Transverse colon (tissue), 4 donors: Measurements from ENCODE around the gene PLXNA2.

Source experiments
- EP300 ChIP-seq: sonication (generic); formaldehyde crosslinking; IDR thresholded peaks from one replicate; pipeline ENCODE4 v1.6.1; 2017; ENCODE audit warnings: antibody characterized with exemption, low read depth
- POLR2A ChIP-seq: fragments of 450-650 bp; IDR thresholded peaks from one replicate; pipeline ENCODE4 v1.6.1; 2016; ENCODE audit warnings: antibody characterized with exemption, mild to moderate bottlenecking, moderate library complexity
- POLR2AphosphoS5 ChIP-seq, 3 donors: sonication (generic); formaldehyde crosslinking; IDR thresholded peaks; one replicate each; pipeline ENCODE4 v1.6.1; 2016; ENCODE audit warnings: antibody characterized with exemption in 3 of 3
- TF ChIP-seq, protein P1 (sequence below), 5 experiments: fragments of 200-600 bp in 3 of 5; fragments of 450-650 bp in 2 of 5; sonication (generic) in 3 of 5; IDR thresholded peaks; 1 replicate in 2 of 5; 2 replicates in 3 of 5; pipeline ENCODE4 v1.5.1; 2016 to 2017; ENCODE audit warnings: antibody characterized with exemption in 5 of 5, inconsistent platforms in 3 of 5, mild to moderate bottlenecking in 2 of 5, moderate library complexity in 1 of 5

DNA sequence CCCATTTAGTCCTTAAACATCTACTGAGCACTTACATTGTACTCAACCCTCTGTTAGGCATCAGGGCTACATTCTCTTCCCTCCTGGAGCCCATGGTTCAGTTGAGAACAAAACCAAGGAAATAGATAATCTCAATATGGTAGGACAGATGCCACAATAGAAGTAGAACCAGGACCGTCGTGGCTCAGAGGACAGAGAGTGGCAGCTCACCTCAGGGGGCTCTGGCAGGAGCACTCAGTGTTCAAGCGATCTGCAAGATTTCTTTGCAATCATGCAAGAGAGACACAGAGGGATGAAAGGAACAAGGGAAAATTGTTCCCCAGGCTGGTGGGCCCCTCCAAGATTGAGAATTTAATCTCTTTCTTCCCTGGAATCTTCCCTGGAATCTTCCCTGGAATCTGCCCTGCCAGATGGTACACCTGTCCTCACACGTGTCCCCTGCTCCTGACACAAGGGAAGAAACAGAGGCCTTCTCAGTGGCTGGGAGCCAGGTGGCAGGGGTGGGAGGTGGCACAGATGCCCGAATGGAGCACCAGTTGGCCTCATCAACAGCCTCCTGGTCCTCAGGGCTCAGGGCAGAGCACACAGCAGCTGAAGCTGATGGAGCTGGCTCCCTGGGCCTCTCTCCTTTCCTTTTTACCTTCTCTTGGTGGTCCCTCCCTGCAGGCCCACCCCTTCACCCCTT, 135.4 kb downstream of the PLXNA2 start:
- TF ChIP-seq, protein P1, sequence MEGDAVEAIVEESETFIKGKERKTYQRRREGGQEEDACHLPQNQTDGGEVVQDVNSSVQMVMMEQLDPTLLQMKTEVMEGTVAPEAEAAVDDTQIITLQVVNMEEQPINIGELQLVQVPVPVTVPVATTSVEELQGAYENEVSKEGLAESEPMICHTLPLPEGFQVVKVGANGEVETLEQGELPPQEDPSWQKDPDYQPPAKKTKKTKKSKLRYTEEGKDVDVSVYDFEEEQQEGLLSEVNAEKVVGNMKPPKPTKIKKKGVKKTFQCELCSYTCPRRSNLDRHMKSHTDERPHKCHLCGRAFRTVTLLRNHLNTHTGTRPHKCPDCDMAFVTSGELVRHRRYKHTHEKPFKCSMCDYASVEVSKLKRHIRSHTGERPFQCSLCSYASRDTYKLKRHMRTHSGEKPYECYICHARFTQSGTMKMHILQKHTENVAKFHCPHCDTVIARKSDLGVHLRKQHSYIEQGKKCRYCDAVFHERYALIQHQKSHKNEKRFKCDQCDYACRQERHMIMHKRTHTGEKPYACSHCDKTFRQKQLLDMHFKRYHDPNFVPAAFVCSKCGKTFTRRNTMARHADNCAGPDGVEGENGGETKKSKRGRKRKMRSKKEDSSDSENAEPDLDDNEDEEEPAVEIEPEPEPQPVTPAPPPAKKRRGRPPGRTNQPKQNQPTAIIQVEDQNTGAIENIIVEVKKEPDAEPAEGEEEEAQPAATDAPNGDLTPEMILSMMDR (IDR thresholded peaks at IDR 0.05): no peak
- TF ChIP-seq POLR2AphosphoS5 (IDR thresholded peaks at IDR 0.05) (no peak), EP300 (no peak), POLR2A (no peak)
